Mesendoderm (in vitro differentiated cells): ENCODE measurements around the gene VAMP1. TPM values are rescaled to one million over a fixed set of nuclear protein-coding genes. Genes with fewer than 3 reads are reported as not detected.
A peak's percentile ranks its signal among the peaks of the same experiment; 100 is the strongest.

Source experiments
- DNase-seq: peaks from one replicate; pipeline ENCODE4 v3.0.0; 2013
- H2AK5ac ChIP-seq: 2 replicates; pipeline ENCODE4 v1.6.1; 2013; ENCODE audit warnings: low read length, inconsistent platforms
- H2BK120ac ChIP-seq: 2 replicates; pipeline ENCODE4 v1.6.1; 2013; ENCODE audit warnings: low read depth, mild to moderate bottlenecking, low read length, moderate library complexity, mixed read lengths
- H2BK15ac ChIP-seq: replicated peaks from 2 replicates; pipeline ENCODE4 v1.6.1; 2013; ENCODE audit warnings: low read depth, mild to moderate bottlenecking, moderate library complexity
- H2BK5ac ChIP-seq: 2 replicates; pipeline ENCODE4 v1.6.1; 2013; ENCODE audit warnings: low read length, inconsistent platforms
- H3K18ac ChIP-seq: 2 replicates; pipeline ENCODE4 v1.6.1; 2013; ENCODE audit warnings: mild to moderate bottlenecking, low read length, mixed read lengths
- H3K23ac ChIP-seq: one replicate; pipeline ENCODE4 v1.6.1; 2013; ENCODE audit warnings: low read length
- H3K27ac ChIP-seq: 2 replicates; pipeline ENCODE4 v1.5.1; 2013; ENCODE audit warnings: low read depth, mild to moderate bottlenecking, inconsistent platforms, low read length, moderate library complexity
- H3K27me3 ChIP-seq: 2 replicates; pipeline ENCODE4 v1.6.1; 2013; ENCODE audit warnings: low read length, control low read depth, mild to moderate bottlenecking, inconsistent platforms; ENCODE audit not compliant: insufficient read depth, poor library complexity
- H3K36me3 ChIP-seq: 2 replicates; pipeline ENCODE4 v1.6.1; 2013; ENCODE audit warnings: low read length, inconsistent platforms; ENCODE audit not compliant: control insufficient read depth, insufficient read depth
- H3K4ac ChIP-seq: one replicate; pipeline ENCODE4 v1.6.1; 2013; ENCODE audit warnings: low read depth, mild to moderate bottlenecking, low read length, moderate library complexity
- H3K4me1 ChIP-seq: 2 replicates; pipeline ENCODE4 v1.6.1; 2013; ENCODE audit warnings: low read depth, low read length, inconsistent platforms; ENCODE audit not compliant: control insufficient read depth
- H3K4me2 ChIP-seq: 2 replicates; pipeline ENCODE4 v1.6.1; 2013; ENCODE audit warnings: low read length
- H3K4me3 ChIP-seq: 2 replicates; pipeline ENCODE4 v1.5.1; 2013; ENCODE audit warnings: mild to moderate bottlenecking, low read length
- H3K56ac ChIP-seq: one replicate; pipeline ENCODE4 v1.6.1; 2013; ENCODE audit warnings: low read length
- H3K79me1 ChIP-seq: 2 replicates; pipeline ENCODE4 v1.6.1; 2013; ENCODE audit warnings: low read length, inconsistent platforms
- H3K79me2 ChIP-seq: 2 replicates; pipeline ENCODE4 v1.6.1; 2013; ENCODE audit warnings: mild to moderate bottlenecking, low read length; ENCODE audit not compliant: control insufficient read depth, insufficient read depth
- H3K9ac ChIP-seq: 2 replicates; pipeline ENCODE4 v1.6.1; 2013; ENCODE audit warnings: low read length, inconsistent platforms
- H4K5ac ChIP-seq: one replicate; pipeline ENCODE4 v1.6.1; 2013; ENCODE audit warnings: low read length
- H4K8ac ChIP-seq: one replicate; pipeline ENCODE4 v1.6.1; 2013; ENCODE audit warnings: low read depth, mild to moderate bottlenecking, control low read depth, low read length, moderate library complexity
- WGBS: extraction: QIAGEN DNeasy Blood & Tissue Kit; methylation state at CpG from one replicate; pipeline ENCODE4 v1.1.7; 2013; ENCODE audit warnings: low lambda C conversion rate, missing lambda C conversion rate; ENCODE audit not compliant: insufficient coverage; ENCODE audit errors: extremely low coverage; 5-methylcytosine and 5-hydroxymethylcytosine counted together
- polyA plus RNA-seq, 2 experiments: library from polyadenylated mRNA; stranded (reverse); fragments of 200-250 nt; gene quantifications; one replicate each; pipeline ENCODE4 v1.2.3, GENCODE V29; 2013

The VAMP1 gene, protein sequence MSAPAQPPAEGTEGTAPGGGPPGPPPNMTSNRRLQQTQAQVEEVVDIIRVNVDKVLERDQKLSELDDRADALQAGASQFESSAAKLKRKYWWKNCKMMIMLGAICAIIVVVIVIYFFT
- polyA plus RNA-seq (2013, experiment 1 of 2) = 8.1 TPM
- polyA plus RNA-seq (2013, experiment 2 of 2) = 8.5 TPM

DNA sequence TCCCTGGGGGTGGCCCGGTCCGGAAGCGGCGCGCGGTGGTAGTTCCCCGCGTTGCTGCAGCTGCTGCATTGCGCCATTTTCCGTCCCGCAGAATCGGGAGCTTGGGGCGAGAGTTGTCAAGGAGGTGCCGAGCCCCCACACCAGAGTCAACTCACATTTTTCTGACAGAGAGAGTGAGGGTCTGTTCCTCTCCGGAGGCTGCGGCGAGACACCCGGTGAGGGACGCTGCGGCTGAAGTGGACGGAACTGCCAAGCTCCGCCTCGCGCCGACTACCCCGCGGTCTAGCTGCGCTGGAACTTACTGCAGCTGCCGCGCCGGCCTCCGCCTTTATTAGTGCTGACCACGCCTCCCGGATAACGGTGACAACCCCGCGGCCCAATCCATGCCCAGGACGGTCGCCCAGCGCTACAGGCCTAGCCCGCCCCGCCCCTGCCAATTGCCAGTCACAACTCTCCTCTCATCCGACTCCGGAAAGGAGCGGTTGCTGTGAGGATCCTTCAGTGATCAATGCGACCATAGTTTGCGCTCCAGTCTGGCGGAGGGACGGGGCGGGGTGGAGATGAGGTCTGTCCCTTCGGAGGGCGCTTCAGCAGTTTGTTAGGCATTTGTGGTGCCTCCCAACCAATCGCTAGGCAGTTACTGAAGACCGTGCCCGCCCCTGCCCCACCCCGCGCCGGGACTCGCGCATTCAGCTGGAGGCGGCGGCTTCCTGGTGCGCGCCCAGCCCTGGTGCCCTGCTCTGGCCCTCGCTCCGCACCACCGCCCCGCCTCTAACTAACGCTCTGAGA lies at the start of gene VAMP1:
Gene VAMP1, minus strand, starts transcription at position 303 of the 789 bp plus-strand sequence. Its CDS starts 146 bp downstream, at position 157.
- Histone ChIP-seq H3K56ac (peak within 1 kb of the TSS; percentile 93), H3K27me3 (no peaks in the 10 kb centered on the region), H3K27ac (peak within 1 kb of the TSS; percentile 81), H3K79me2 (peaks cover 2% of the 10 kb centered on the region), H4K8ac (no peak within 1 kb of the TSS), H3K9ac (peak within 1 kb of the TSS; percentile 87), H2AK5ac (peak within 1 kb of the TSS; percentile 22), H3K4me3 (peak within 1 kb of the TSS; percentile 74), H3K4me2 (peak within 1 kb of the TSS; percentile 77), H3K4me1 (peaks cover 4% of the 10 kb centered on the region), H3K36me3 (no peaks in the 10 kb centered on the region), H3K4ac (no peak within 1 kb of the TSS), H3K18ac (peak within 1 kb of the TSS; percentile 64), H2BK15ac (no peak within 1 kb of the TSS), H4K5ac (no peak within 1 kb of the TSS), H3K79me1 (peaks cover 9% of the 10 kb centered on the region), H2BK120ac (no peak within 1 kb of the TSS), H2BK5ac (peak within 1 kb of the TSS; percentile 71), H3K23ac (no peak within 1 kb of the TSS)
- peak; percentile 99 for DNase-seq
- WGBS = no CpG with 5 or more reads among the region's 69 CpGs

DNA sequence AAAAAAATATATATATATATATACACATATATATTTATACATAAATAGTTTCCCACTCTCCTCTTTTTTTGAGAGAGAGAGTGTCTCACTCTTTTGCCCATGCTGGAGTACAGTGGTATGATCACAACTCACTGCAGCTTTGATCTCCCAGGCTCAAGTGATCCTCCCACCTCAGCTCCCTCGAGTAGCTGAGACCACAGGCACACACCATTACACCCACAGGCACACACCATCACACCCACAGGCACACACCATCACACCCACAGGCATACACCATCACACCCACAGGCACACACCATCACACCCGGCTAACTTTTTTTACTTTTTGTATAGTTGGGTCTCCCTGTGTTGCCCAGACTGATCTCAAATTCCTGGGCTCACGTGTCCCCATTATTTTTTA lies 49.7 kb upstream of the VAMP1 start:
- H3K79me1 ChIP-seq = no peaks in the 10 kb centered on the region
- H2BK15ac ChIP-seq = no peak overlapping the region
- H3K4me3 ChIP-seq = no peak overlapping the region
- H3K23ac ChIP-seq = no peak overlapping the region
- H3K27me3 ChIP-seq = no peaks in the 10 kb centered on the region
- H2BK120ac ChIP-seq = no peak overlapping the region
- no peak overlapping the region for H3K18ac ChIP-seq
- no peaks in the 10 kb centered on the region for H3K4me1 ChIP-seq
- no peak overlapping the region for H3K27ac ChIP-seq
- no peak overlapping the region for H4K8ac ChIP-seq
- H3K4ac ChIP-seq = no peak overlapping the region
- no peak overlapping the region for H3K9ac ChIP-seq
- H3K36me3 ChIP-seq = peaks cover 31% of the 10 kb centered on the region
- DNase-seq = no peak
- no peak overlapping the region for H2BK5ac ChIP-seq
- no peak overlapping the region for H4K5ac ChIP-seq
- WGBS = no CpG with 5 or more reads among the region's 3 CpGs
- no peaks in the 10 kb centered on the region for H3K79me2 ChIP-seq
- H2AK5ac ChIP-seq = no peak overlapping the region
- no peak overlapping the region for H3K4me2 ChIP-seq
- H3K56ac ChIP-seq = no peak overlapping the region

DNA sequence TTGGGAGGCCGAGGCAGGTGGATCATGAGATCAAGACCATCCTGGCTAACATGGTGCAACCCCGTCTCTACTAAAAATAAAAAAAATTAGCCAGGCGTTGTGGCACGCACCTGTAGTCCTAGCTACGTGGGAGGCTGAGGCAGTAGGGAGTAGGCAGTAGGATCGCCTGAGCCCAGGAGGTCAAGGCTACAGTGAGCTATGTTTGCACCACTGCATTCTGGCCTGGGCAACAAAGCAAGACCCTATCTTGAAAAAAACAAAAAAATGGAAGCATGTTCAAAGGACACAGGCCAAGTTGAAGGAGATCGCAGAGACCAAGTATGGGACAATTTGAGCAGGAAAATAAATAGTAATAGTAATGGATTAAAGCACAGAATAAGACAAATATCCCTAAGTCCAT lies 37.6 kb upstream of the VAMP1 start:
- H3K27ac ChIP-seq = no peak overlapping the region
- peaks cover 17% of the 10 kb centered on the region for H3K36me3 ChIP-seq

DNA sequence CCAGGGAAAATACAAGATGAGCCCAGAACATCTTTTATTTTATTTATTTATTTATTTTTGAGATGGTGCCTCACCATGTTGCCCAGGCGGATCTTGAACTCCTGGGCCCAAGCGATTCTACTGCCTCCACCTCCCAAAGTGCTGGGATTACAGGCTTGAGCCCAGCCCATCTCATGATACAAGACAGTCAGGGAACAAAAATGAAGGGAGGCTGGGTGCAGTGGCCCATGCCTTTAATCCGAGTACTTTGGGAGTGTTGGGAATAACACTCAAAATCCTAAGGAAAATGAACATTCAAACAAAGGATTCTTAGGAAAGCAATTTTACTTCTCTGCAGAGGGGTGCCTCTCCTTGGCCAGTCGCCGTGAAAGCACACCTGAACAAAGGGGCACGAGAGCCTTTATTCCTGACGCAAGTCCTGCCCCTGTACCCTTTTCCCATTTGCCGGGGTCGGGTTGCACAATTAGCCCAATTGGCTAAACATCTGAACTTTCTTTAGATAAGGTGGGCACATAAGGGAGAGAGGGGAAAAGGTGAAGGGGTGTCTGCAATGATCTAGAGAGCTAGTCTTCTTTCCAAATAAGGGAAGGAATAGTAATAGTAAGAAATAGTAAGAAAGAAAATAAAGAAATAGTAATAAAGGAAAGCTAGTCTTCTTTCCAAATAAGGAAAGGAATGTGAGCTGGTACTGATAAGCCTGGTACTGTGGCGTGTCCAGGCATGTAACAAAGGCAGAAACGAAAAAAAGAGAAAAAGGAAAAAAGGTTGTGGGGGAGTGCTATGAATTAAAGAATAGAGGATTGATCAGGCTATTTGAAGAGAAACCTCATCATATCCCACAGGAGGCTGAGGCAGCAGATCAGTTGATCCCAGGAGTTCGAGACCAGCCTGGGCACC lies 36.9 kb upstream of the VAMP1 start:
- DNase-seq = peak; percentile 57
- no peak overlapping the region for H3K23ac ChIP-seq
- no peak overlapping the region for H3K4me2 ChIP-seq
- H3K36me3 ChIP-seq = peaks cover 13% of the 10 kb centered on the region
- no peak overlapping the region for H3K4me3 ChIP-seq
- H3K79me2 ChIP-seq = peaks cover 4% of the 10 kb centered on the region
- H3K18ac ChIP-seq = peak overlapping the region; percentile 76
- no peak overlapping the region for H4K8ac ChIP-seq
- H3K56ac ChIP-seq = peak overlapping the region; percentile 9
- no peak overlapping the region for H2BK15ac ChIP-seq
- H3K9ac ChIP-seq = no peak overlapping the region
- H2BK5ac ChIP-seq = no peak overlapping the region
- no peak overlapping the region for H4K5ac ChIP-seq
- no peak overlapping the region for H2AK5ac ChIP-seq
- no peak overlapping the region for H2BK120ac ChIP-seq
- no CpG with 5 or more reads among the region's 12 CpGs for WGBS
- no peak overlapping the region for H3K27ac ChIP-seq
- H3K27me3 ChIP-seq = no peaks in the 10 kb centered on the region
- peaks cover 13% of the 10 kb centered on the region for H3K79me1 ChIP-seq
- no peaks in the 10 kb centered on the region for H3K4me1 ChIP-seq
- peak overlapping the region; percentile 85 for H3K4ac ChIP-seq

More for the DNA sequence above, 37.6 kb upstream of the VAMP1 start:
- H3K18ac ChIP-seq = peak overlapping the region; percentile 76
- H4K8ac ChIP-seq = no peak overlapping the region
- no peak overlapping the region for H3K9ac ChIP-seq
- H3K4ac ChIP-seq = no peak overlapping the region
- no peak overlapping the region for H2AK5ac ChIP-seq
- H4K5ac ChIP-seq = no peak overlapping the region
- no peaks in the 10 kb centered on the region for H3K27me3 ChIP-seq
- H3K79me2 ChIP-seq = peaks cover 4% of the 10 kb centered on the region
- no CpG with 5 or more reads among the region's 7 CpGs for WGBS
- no peak overlapping the region for H2BK15ac ChIP-seq
- H3K79me1 ChIP-seq = peaks cover 13% of the 10 kb centered on the region
- H3K4me1 ChIP-seq = no peaks in the 10 kb centered on the region
- DNase-seq = no peak
- no peak overlapping the region for H2BK5ac ChIP-seq
- H3K4me2 ChIP-seq = no peak overlapping the region
- no peak overlapping the region for H2BK120ac ChIP-seq
- H3K56ac ChIP-seq = no peak overlapping the region
- H3K4me3 ChIP-seq = no peak overlapping the region
- no peak overlapping the region for H3K23ac ChIP-seq

DNA sequence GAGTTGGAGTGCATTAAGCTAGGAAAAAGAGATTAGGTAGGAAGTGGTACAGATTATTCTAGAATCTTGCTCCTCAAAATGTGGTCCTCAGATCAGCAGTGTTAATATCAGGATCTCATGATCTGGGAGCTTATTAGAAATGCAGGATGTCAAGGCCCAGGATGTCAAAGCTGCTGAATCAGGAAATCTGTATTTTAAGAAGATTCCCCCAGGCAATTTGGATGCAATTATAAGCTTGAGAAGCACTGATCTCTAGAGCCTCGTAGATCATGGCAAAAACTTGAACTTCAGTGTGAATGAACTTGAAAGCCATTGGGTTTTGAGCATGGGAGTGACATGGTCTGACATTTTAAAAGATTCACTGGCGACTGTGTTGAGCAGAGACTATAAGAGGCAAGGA lies 30.0 kb upstream of the VAMP1 start:
- Histone ChIP-seq H3K27ac (no peak overlapping the region), H3K4me1 (no peaks in the 10 kb centered on the region), H2BK120ac (no peak overlapping the region), H3K9ac (no peak overlapping the region), H3K56ac (no peak overlapping the region), H3K79me1 (peaks cover 17% of the 10 kb centered on the region), H3K23ac (no peak overlapping the region), H2BK15ac (no peak overlapping the region), H3K27me3 (no peaks in the 10 kb centered on the region), H2BK5ac (no peak overlapping the region), H3K4me2 (no peak overlapping the region), H3K4ac (no peak overlapping the region), H3K4me3 (no peak overlapping the region), H3K18ac (no peak overlapping the region), H4K8ac (peak overlapping the region; percentile 5), H3K36me3 (peaks cover 12% of the 10 kb centered on the region), H4K5ac (no peak overlapping the region), H3K79me2 (peaks cover 17% of the 10 kb centered on the region), H2AK5ac (no peak overlapping the region)
- DNase-seq = no peak
- WGBS = no CpG with 5 or more reads among the region's 2 CpGs
